T-helper 1 cell treated with Interleukin-12 subunit alpha and Interleukin-12 subunit beta and Interleukin-4 antibody, amounts not matched to agents 30 μg/mL and 1 μg/mL, for 36 hours (primary cell): ENCODE data around the gene RUFY3.
"Not testable (repeated sequence)": the region's sequence is repeated elsewhere in the genome, so short reads cannot be mapped to it uniquely, and the experiment has no call there.

Experiments used
- H3K27ac Mint-ChIP-seq: one replicate; pipeline ENCODE4 v1.8.0; 2021; ENCODE audit warnings: mild to moderate bottlenecking, mixed read lengths
- H3K27me3 Mint-ChIP-seq: one replicate; pipeline ENCODE4 v1.8.0; 2021; ENCODE audit warnings: low read depth, mixed read lengths
- H3K36me3 Mint-ChIP-seq: one replicate; pipeline ENCODE4 v1.8.0; 2021; ENCODE audit warnings: low read depth, mixed read lengths
- H3K4me1 Mint-ChIP-seq: one replicate; pipeline ENCODE4 v1.8.0; 2021; ENCODE audit warnings: low read depth, mixed read lengths
- H3K4me3 Mint-ChIP-seq: one replicate; pipeline ENCODE4 v1.8.0; 2021; ENCODE audit warnings: mild to moderate bottlenecking, moderate library complexity, mixed read lengths
- H3K9me3 Mint-ChIP-seq: one replicate; pipeline ENCODE4 v1.8.0; 2021; ENCODE audit warnings: mixed read lengths

RUFY3 gene

GRCh38 chr4:70714079-70714887 lies 7.5 kb upstream of the RUFY3 start:
- Mint-ChIP-seq H3K4me1 (peaks cover 4% of the 10 kb centered on the region), H3K4me3 (no peak overlapping the region), H3K27ac (no peak overlapping the region)

GRCh38 chr4:70715097-70715496 lies 6.7 kb upstream of the RUFY3 start:
- Mint-ChIP-seq H3K4me3 (no peak overlapping the region), H3K27ac (no peak overlapping the region), H3K27me3 (no peaks in the 10 kb centered on the region), H3K9me3 (no peaks in the 10 kb centered on the region), H3K4me1 (peaks cover 4% of the 10 kb centered on the region), H3K36me3 (no peaks in the 10 kb centered on the region)

More at GRCh38 chr4:70714079-70714887, 7.5 kb upstream of the RUFY3 start:
- Mint-ChIP-seq H3K36me3 (no peaks in the 10 kb centered on the region), H3K27me3 (no peaks in the 10 kb centered on the region), H3K9me3 (no peaks in the 10 kb centered on the region)

GRCh38 chr4:70718811-70719604 lies 2.8 kb upstream of the RUFY3 start:
- H3K9me3 Mint-ChIP-seq, result no peaks in the 10 kb centered on the region
- H3K36me3 Mint-ChIP-seq, result no peaks in the 10 kb centered on the region
- no peak overlapping the region for H3K4me3 Mint-ChIP-seq
- no peak overlapping the region for H3K27ac Mint-ChIP-seq
- no peaks in the 10 kb centered on the region for H3K27me3 Mint-ChIP-seq
- H3K4me1 Mint-ChIP-seq, result peaks cover 12% of the 10 kb centered on the region

GRCh38 chr4:70722199-70722791 lies 531 bp downstream of the RUFY3 start:
- no peak overlapping the region for H3K4me3 Mint-ChIP-seq
- H3K9me3 Mint-ChIP-seq, result no peaks in the 10 kb centered on the region
- no peak overlapping the region for H3K27ac Mint-ChIP-seq

GRCh38 chr4:70724463-70724862 lies 2.7 kb downstream of the RUFY3 start:
- Mint-ChIP-seq H3K4me3 (no peak overlapping the region), H3K36me3 (no peaks in the 10 kb centered on the region), H3K4me1 (peaks cover 12% of the 10 kb centered on the region), H3K27me3 (no peaks in the 10 kb centered on the region), H3K9me3 (no peaks in the 10 kb centered on the region), H3K27ac (no peak overlapping the region)

More at GRCh38 chr4:70722199-70722791, 531 bp downstream of the RUFY3 start:
- Mint-ChIP-seq H3K36me3 (no peaks in the 10 kb centered on the region), H3K4me1 (peaks cover 12% of the 10 kb centered on the region), H3K27me3 (no peaks in the 10 kb centered on the region)

- H3K27me3 Mint-ChIP-seq, result no peaks in the 10 kb centered on the region
- no peaks in the 10 kb centered on the region for H3K9me3 Mint-ChIP-seq
- no peak overlapping the region for H3K4me3 Mint-ChIP-seq
- H3K27ac Mint-ChIP-seq, result no peak overlapping the region
- no peaks in the 10 kb centered on the region for H3K36me3 Mint-ChIP-seq
- peaks cover 12% of the 10 kb centered on the region for H3K4me1 Mint-ChIP-seq
These were observed 3.9 kb downstream of the RUFY3 start for GRCh38 chr4:70725633-70726032.

GRCh38 chr4:70726515-70726914 lies 4.8 kb downstream of the RUFY3 start:
- not testable (repeated sequence) for H3K4me3 Mint-ChIP-seq, H3K36me3 Mint-ChIP-seq, H3K9me3 Mint-ChIP-seq, H3K27ac Mint-ChIP-seq, H3K27me3 Mint-ChIP-seq
- peaks cover 11% of the 10 kb centered on the region for H3K4me1 Mint-ChIP-seq

- peaks cover 4% of the 10 kb centered on the region for H3K4me1 Mint-ChIP-seq
- no peak overlapping the region for H3K27ac Mint-ChIP-seq
- no peaks in the 10 kb centered on the region for H3K36me3 Mint-ChIP-seq
- H3K4me3 Mint-ChIP-seq, result no peak overlapping the region
- no peaks in the 10 kb centered on the region for H3K27me3 Mint-ChIP-seq
- H3K9me3 Mint-ChIP-seq, result no peaks in the 10 kb centered on the region
These were observed 6.3 kb downstream of the RUFY3 start for GRCh38 chr4:70728091-70728490.

GRCh38 chr4:70732878-70733277 lies 11.1 kb downstream of the RUFY3 start:
- H3K4me3 Mint-ChIP-seq, result peak overlapping the region; percentile 30
- H3K27me3 Mint-ChIP-seq, H3K9me3 Mint-ChIP-seq, H3K27ac Mint-ChIP-seq, H3K36me3 Mint-ChIP-seq: not testable (repeated sequence)
- H3K4me1 Mint-ChIP-seq, result peaks cover 33% of the 10 kb centered on the region

- no peaks in the 10 kb centered on the region for H3K27me3 Mint-ChIP-seq
- peak overlapping the region; percentile 82 for H3K27ac Mint-ChIP-seq
- peak overlapping the region; percentile 74 for H3K4me3 Mint-ChIP-seq
- H3K9me3 Mint-ChIP-seq, result no peaks in the 10 kb centered on the region
- H3K36me3 Mint-ChIP-seq, result no peaks in the 10 kb centered on the region
- peaks cover 33% of the 10 kb centered on the region for H3K4me1 Mint-ChIP-seq
These were observed 12.6 kb downstream of the RUFY3 start for GRCh38 chr4:70734168-70734954.

- peaks cover 2% of the 10 kb centered on the region for H3K27me3 Mint-ChIP-seq
- H3K9me3 Mint-ChIP-seq, result no peaks in the 10 kb centered on the region
- peak overlapping the region; percentile 82 for H3K27ac Mint-ChIP-seq
- H3K4me3 Mint-ChIP-seq, result peak overlapping the region; percentile 74
- no peaks in the 10 kb centered on the region for H3K36me3 Mint-ChIP-seq
- H3K4me1 Mint-ChIP-seq, result peaks cover 33% of the 10 kb centered on the region
These were observed 13.2 kb downstream of the RUFY3 start for GRCh38 chr4:70734971-70735370.

GRCh38 chr4:70735915-70736314 lies 14.2 kb downstream of the RUFY3 start:
- Mint-ChIP-seq H3K4me3 (peak overlapping the region; percentile 45), H3K27ac (peak overlapping the region; percentile 59), H3K4me1 (peaks cover 33% of the 10 kb centered on the region)
- H3K27me3 Mint-ChIP-seq, H3K9me3 Mint-ChIP-seq, H3K36me3 Mint-ChIP-seq: not testable (repeated sequence)

- Mint-ChIP-seq H3K4me3 (no peak overlapping the region), H3K36me3 (no peaks in the 10 kb centered on the region), H3K9me3 (no peaks in the 10 kb centered on the region), H3K27ac (no peak overlapping the region), H3K4me1 (peaks cover 33% of the 10 kb centered on the region), H3K27me3 (peaks cover 12% of the 10 kb centered on the region)
These were observed 15.2 kb downstream of the RUFY3 start for GRCh38 chr4:70737006-70737405.

GRCh38 chr4:70737409-70737808 lies 15.6 kb downstream of the RUFY3 start:
- Mint-ChIP-seq H3K27ac (no peak overlapping the region), H3K4me1 (peaks cover 32% of the 10 kb centered on the region), H3K9me3 (no peaks in the 10 kb centered on the region), H3K27me3 (peaks cover 16% of the 10 kb centered on the region), H3K4me3 (peak overlapping the region; percentile 29), H3K36me3 (no peaks in the 10 kb centered on the region)
